ENCODE measurements around the gene EPHB3. TPM values are rescaled to one million over a fixed set of nuclear protein-coding genes. Genes with fewer than 3 reads are reported as not detected.

Gene EPHB3
- total RNA-seq, 2 experiments from 2014 or later = 0.19 to 0.22 TPM

DNA sequence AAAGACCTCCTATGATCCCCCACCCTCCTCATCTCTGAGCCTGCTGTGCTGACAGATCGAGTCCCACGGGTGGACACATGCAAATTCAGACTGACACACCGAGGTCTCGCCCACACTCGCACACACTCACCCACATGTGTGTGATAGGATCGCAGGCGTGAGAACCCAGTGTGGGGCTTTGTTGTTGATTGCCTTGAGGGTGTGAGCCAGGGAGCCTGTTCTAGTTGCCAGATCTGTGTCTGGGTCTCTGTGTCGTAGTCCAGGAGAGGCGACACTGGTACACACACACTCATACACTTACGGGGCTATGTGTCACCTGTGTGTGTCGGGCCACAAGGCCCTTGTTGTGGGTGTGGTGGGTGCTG lies 2.0 kb downstream of the EPHB3 start:
- Histone ChIP-seq H3K4me1 (ENCODE audit: insufficient read depth, low read length) (peaks cover 43% of the 10 kb centered on the region), H3K4me3 (ENCODE audit: low read length) (no peak overlapping the region), H3K36me3 (ENCODE audit: insufficient read depth, low read length) (no peaks in the 10 kb centered on the region), H3K27ac (ENCODE audit: low read depth in 1 of 2, low read length in 2 of 2) (no peak overlapping the region), H3K9me3 (ENCODE audit: control insufficient read depth in 1 of 2, insufficient read depth in 1 of 2, low read length in 2 of 2) (peaks cover 0 to 6% of the 10 kb centered on the region in 2 experiments), H3K27me3 (ENCODE audit: control insufficient read depth in 1 of 2, insufficient read depth in 2 of 2, low read length in 2 of 2) (peaks cover 18 to 40% of the 10 kb centered on the region in 2 experiments)
- H3K27ac Mint-ChIP-seq = no peak overlapping the region
- H3K9me3 Mint-ChIP-seq = no peaks in the 10 kb centered on the region
- ChIA-PET CTCF (no interaction called here), POLR2A (no interaction called here)
- DNase-seq (peak in 1 of 14 experiments; percentile 24), ATAC-seq (ENCODE audit: poor library complexity) (no peak)
- TF ChIP-seq, protein P1, sequence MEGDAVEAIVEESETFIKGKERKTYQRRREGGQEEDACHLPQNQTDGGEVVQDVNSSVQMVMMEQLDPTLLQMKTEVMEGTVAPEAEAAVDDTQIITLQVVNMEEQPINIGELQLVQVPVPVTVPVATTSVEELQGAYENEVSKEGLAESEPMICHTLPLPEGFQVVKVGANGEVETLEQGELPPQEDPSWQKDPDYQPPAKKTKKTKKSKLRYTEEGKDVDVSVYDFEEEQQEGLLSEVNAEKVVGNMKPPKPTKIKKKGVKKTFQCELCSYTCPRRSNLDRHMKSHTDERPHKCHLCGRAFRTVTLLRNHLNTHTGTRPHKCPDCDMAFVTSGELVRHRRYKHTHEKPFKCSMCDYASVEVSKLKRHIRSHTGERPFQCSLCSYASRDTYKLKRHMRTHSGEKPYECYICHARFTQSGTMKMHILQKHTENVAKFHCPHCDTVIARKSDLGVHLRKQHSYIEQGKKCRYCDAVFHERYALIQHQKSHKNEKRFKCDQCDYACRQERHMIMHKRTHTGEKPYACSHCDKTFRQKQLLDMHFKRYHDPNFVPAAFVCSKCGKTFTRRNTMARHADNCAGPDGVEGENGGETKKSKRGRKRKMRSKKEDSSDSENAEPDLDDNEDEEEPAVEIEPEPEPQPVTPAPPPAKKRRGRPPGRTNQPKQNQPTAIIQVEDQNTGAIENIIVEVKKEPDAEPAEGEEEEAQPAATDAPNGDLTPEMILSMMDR (IDR thresholded peaks at IDR 0.05) = no peak
- H3K4me3 Mint-ChIP-seq = peak overlapping the region; percentile 21
- H3K27me3 Mint-ChIP-seq = peaks cover 49% of the 10 kb centered on the region
- H3K36me3 Mint-ChIP-seq (ENCODE audit: low read depth) = no peaks in the 10 kb centered on the region
- intact Hi-C loops (cut with DNase I, micrococcal nuclease) = no loop called here
- H3K4me1 Mint-ChIP-seq (ENCODE audit: low read depth) = peaks cover 40% of the 10 kb centered on the region

DNA sequence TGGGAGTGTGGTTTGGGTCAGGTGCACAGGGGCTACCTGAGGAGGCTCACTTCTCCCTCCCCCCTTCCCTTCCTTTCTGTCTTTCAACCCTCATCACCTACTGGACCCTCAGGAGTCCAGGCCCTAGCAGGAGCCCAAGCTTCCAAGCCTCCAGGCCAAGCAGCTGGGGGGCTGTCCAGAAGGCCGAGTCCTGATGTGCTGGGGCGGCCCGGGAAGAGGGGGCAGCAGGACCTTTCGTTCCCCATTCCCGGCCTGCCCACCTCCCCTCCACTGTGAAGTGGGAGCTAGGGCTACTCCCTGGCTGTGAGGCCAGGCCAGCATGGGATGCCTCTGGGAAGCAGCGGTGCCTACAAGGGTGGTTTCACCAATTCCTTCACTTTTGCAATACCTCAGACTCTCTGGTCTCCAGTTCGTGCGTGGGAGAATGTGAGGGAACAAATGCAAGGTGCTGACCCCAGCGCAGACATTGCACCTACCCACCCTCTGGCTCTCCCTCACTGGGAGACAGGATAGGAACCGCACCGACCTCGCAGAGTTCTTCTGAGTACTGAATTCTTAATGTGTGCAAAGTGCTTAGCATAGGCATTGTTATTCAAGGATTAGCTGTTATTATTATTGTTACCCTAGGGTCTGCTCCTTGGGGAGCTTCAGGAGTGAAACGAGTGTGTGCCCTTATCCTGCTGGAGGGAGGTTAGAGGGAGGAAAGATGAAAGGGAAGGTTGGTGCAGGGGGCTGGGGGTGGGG lies 2.5 kb downstream of the EPHB3 start:
- Mint-ChIP-seq H3K4me3 (peak overlapping the region; percentile 68), H3K27ac (no peak overlapping the region)
- CTCF ChIA-PET = no interaction called here

DNA sequence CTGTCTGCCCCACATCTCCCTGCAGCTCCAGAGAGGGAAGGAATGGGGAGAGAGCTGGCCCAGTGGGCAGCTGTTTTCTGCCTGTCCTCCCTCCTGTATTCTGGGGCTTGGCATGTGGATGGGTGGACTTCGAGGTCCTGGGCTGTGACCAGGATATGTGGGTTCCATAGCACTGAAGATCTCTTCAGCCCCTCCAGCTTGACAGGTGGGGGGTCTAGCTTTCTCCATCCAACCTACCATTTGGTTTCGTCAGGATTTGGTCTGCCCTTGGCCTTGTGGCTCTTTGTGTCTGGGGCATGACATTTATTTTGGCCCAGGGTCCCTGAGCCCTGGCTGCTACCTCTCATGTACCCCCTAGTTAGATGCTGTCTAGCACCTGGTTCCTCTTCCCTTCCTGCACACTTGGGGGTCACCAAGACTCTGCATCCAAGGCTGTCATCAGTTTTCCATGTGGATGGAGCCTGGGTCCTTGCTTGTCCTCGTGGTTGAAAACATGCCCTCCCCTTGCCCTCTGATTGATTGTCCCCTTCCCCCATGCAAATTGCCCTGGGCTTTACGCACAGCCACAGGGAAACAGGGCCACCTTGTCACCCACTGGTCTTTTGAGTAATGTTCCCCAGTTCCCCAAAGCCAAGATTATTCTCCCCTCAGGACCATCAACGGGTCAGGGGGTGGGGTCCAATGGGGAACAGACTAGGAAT lies 3.2 kb downstream of the EPHB3 start:
- H3K9me3 Mint-ChIP-seq = no peaks in the 10 kb centered on the region
- H3K36me3 ChIP-seq (ENCODE audit: insufficient read depth, low read length) = no peaks in the 10 kb centered on the region
- H3K4me3 Mint-ChIP-seq = peak overlapping the region; percentile 68
- CTCF ChIA-PET = no interaction called here
- DNase-seq (no peak), ATAC-seq (ENCODE audit: poor library complexity) (no peak)
- H3K9me3 ChIP-seq (ENCODE audit: control insufficient read depth in 1 of 2, insufficient read depth in 1 of 2, low read length in 2 of 2) = peaks cover 0 to 10% of the 10 kb centered on the region in 2 experiments
- peaks cover 20 to 36% of the 10 kb centered on the region in 2 experiments for H3K27me3 ChIP-seq (ENCODE audit: control insufficient read depth in 1 of 2, insufficient read depth in 2 of 2, low read length in 2 of 2)
- intact Hi-C loops (cut with DNase I, micrococcal nuclease) = no loop called here
- H3K4me1 Mint-ChIP-seq (ENCODE audit: low read depth) = peaks cover 34% of the 10 kb centered on the region
- no peak overlapping the region for H3K27ac ChIP-seq (ENCODE audit: low read depth in 1 of 2, low read length in 2 of 2)
- H3K4me3 ChIP-seq (ENCODE audit: low read length) = no peak overlapping the region
- no peak overlapping the region for H3K27ac Mint-ChIP-seq
- H3K27me3 Mint-ChIP-seq = peaks cover 44% of the 10 kb centered on the region
- POLR2A ChIA-PET = interaction anchor here (0.6 kb wide), 1 partner anchor 92 kb away, joined by 3 read pairs; no protein-coding TSS in a partner anchor
- H3K4me1 ChIP-seq (ENCODE audit: insufficient read depth, low read length) = peaks cover 41% of the 10 kb centered on the region
- no peaks in the 10 kb centered on the region for H3K36me3 Mint-ChIP-seq (ENCODE audit: low read depth)
- TF ChIP-seq, protein P1 (IDR thresholded peaks at IDR 0.05) = no peak

More for the DNA sequence above, 2.5 kb downstream of the EPHB3 start:
- H3K36me3 ChIP-seq (ENCODE audit: insufficient read depth, low read length) = no peaks in the 10 kb centered on the region
- H3K4me1 ChIP-seq (ENCODE audit: insufficient read depth, low read length) = peaks cover 42% of the 10 kb centered on the region
- no peaks in the 10 kb centered on the region for H3K36me3 Mint-ChIP-seq (ENCODE audit: low read depth)
- no peak overlapping the region for H3K4me3 ChIP-seq (ENCODE audit: low read length)
- TF ChIP-seq, protein P1 (IDR thresholded peaks at IDR 0.05) = no peak
- H3K4me1 Mint-ChIP-seq (ENCODE audit: low read depth) = peaks cover 36% of the 10 kb centered on the region
- ATAC-seq (ENCODE audit: poor library complexity) (no peak), DNase-seq (no peak)
- H3K27me3 Mint-ChIP-seq = peaks cover 44% of the 10 kb centered on the region
- POLR2A ChIA-PET = no interaction called here
- no peaks in the 10 kb centered on the region for H3K9me3 Mint-ChIP-seq
- H3K27ac ChIP-seq (ENCODE audit: low read depth in 1 of 2, low read length in 2 of 2) = no peak overlapping the region
- peaks cover 18 to 37% of the 10 kb centered on the region in 2 experiments for H3K27me3 ChIP-seq (ENCODE audit: control insufficient read depth in 1 of 2, insufficient read depth in 2 of 2, low read length in 2 of 2)
- H3K9me3 ChIP-seq (ENCODE audit: control insufficient read depth in 1 of 2, insufficient read depth in 1 of 2, low read length in 2 of 2) = peaks cover 0 to 6% of the 10 kb centered on the region in 2 experiments
- intact Hi-C loops (cut with DNase I, micrococcal nuclease) = no loop called here
